Parathyroid adenoma (tissue), 2 donors: Measurements from ENCODE around the gene TRIM13.

Experiments used
- H2AFZ ChIP-seq: fragments of 300-600 bp; sonication (generic); one replicate; pipeline ENCODE4 v1.7.0; 2017; ENCODE audit warnings: antibody characterized with exemption, mild to moderate bottlenecking
- H3K27ac ChIP-seq: fragments of 300-600 bp; sonication (generic); one replicate; pipeline ENCODE4 v1.7.0; 2017
- H3K27me3 ChIP-seq: fragments of 300-600 bp; sonication (generic); one replicate; pipeline ENCODE4 v1.7.0; 2017; ENCODE audit warnings: low read length; ENCODE audit not compliant: control insufficient read depth, insufficient read depth
- H3K36me3 ChIP-seq: fragments of 300-600 bp; sonication (generic); one replicate; pipeline ENCODE4 v1.7.0; 2017; ENCODE audit warnings: low read length; ENCODE audit not compliant: control insufficient read depth, insufficient read depth
- H3K4me1 ChIP-seq: fragments of 300-600 bp; sonication (generic); one replicate; pipeline ENCODE4 v1.7.0; 2017; ENCODE audit warnings: control low read depth
- H3K4me2 ChIP-seq: fragments of 300-600 bp; sonication (generic); one replicate; pipeline ENCODE4 v1.7.0; 2017; ENCODE audit warnings: low read length
- H3K4me3 ChIP-seq: fragments of 300-600 bp; sonication (generic); one replicate; pipeline ENCODE4 v1.7.0; 2017; ENCODE audit warnings: low read depth, low read length
- H3K79me2 ChIP-seq: fragments of 300-600 bp; sonication (generic); one replicate; pipeline ENCODE4 v1.7.0; 2017; ENCODE audit warnings: control low read depth
- H3K9ac ChIP-seq: fragments of 300-600 bp; sonication (generic); one replicate; pipeline ENCODE4 v1.7.0; 2017; ENCODE audit warnings: mild to moderate bottlenecking
- H3K9me3 ChIP-seq: fragments of 300-600 bp; sonication (generic); one replicate; pipeline ENCODE4 v1.7.0; 2017; ENCODE audit warnings: low read length; ENCODE audit not compliant: control insufficient read depth
- CTCF ChIP-seq: fragments of 300-600 bp; sonication (generic); IDR thresholded peaks from one replicate; pipeline ENCODE4 v1.7.0; 2017; ENCODE audit warnings: antibody characterized with exemption, mild to moderate bottlenecking
- donor health status: primary hyperparathyroidism.

TRIM13 gene

DNA sequence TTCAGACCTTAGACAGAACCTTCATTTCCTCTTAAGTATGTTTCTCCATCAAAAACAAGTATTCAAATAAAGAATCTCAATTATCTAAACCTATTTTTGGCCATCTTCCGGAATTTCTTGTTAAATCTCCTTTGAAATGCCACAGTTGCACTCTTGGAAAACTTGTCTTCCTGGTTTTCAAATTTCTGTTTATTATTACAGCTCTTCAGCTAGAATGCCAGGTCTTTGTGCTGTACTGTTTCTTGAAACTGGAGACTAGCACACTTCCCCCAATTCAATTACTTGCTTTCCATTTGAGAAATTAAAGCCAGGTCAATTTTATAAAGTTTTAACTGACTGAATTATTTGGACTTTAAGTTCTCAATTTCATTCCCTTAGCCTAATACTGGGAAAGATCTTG, 28.6 kb downstream of the TRIM13 start:
- Histone ChIP-seq H3K27me3 (no peaks in the 10 kb centered on the region), H3K36me3 (no peaks in the 10 kb centered on the region), H3K4me2 (no peak overlapping the region), H3K4me3 (no peak overlapping the region), H3K79me2 (no peaks in the 10 kb centered on the region), H3K27ac (peak overlapping the region; percentile 9), H3K9ac (no peak overlapping the region), H3K9me3 (no peaks in the 10 kb centered on the region), H2AFZ (no peak overlapping the region), H3K4me1 (no peaks in the 10 kb centered on the region)
- TF ChIP-seq CTCF = no peak

- Histone ChIP-seq H3K27ac (no peak overlapping the region), H3K9me3 (no peaks in the 10 kb centered on the region), H3K36me3 (no peaks in the 10 kb centered on the region), H3K9ac (no peak overlapping the region), H2AFZ (no peak overlapping the region), H3K79me2 (no peaks in the 10 kb centered on the region), H3K4me1 (no peaks in the 10 kb centered on the region), H3K27me3 (no peaks in the 10 kb centered on the region), H3K4me2 (no peak overlapping the region), H3K4me3 (no peak overlapping the region)
- TF ChIP-seq CTCF = no peak
Observed at GRCh38 chr13:50026788-50027473, 30.1 kb downstream of the TRIM13 start.

DNA sequence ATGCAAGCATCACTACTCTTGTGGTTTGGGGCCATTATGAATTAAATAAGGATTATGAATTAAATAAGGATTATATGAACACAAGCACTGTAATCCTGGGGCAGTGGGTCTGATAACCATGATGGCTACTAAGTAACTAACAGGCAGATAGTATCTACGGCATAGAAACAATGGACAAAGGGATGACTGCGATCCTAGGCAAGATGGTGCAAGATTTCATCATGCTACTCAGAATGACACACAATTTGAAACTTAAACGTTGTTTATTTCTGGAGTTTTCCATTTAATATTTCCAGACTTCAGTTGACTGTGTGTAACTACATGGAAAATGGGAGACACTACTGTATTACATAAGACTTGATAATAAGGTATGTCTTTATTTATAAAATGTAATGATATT, 33.5 kb downstream of the TRIM13 start:
- no peaks in the 10 kb centered on the region for H3K36me3 ChIP-seq
- no peak overlapping the region for H3K4me3 ChIP-seq
- H3K79me2 ChIP-seq = no peaks in the 10 kb centered on the region
- H2AFZ ChIP-seq = no peak overlapping the region
- no peak for TF ChIP-seq CTCF
- no peak overlapping the region for H3K27ac ChIP-seq
- no peaks in the 10 kb centered on the region for H3K27me3 ChIP-seq
- H3K9ac ChIP-seq = no peak overlapping the region
- H3K4me1 ChIP-seq = no peaks in the 10 kb centered on the region
- no peak overlapping the region for H3K4me2 ChIP-seq
- H3K9me3 ChIP-seq = no peaks in the 10 kb centered on the region

DNA sequence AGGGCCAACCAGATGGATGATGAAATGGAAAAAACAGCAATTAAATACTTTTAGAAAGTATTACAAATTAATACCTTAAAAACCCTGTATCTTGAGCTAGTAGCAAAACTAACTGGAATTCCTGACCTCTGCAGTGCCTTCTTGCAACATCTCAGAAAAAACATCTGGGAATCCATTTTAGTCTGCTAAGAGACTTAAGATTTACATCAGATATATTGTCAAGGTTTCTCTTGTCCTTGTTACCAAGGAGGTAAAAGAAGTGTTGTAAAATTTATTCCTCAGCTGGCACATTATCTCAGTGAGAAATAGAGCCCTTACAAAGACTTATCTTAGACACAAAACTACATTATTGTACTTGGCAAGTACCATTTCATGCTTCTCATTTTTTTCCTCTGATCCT, 36.9 kb downstream of the TRIM13 start:
- TF ChIP-seq CTCF = no peak
- H3K79me2 ChIP-seq = no peaks in the 10 kb centered on the region
- H3K27ac ChIP-seq = no peak overlapping the region
- H3K36me3 ChIP-seq = no peaks in the 10 kb centered on the region
- H3K4me1 ChIP-seq = no peaks in the 10 kb centered on the region
- no peaks in the 10 kb centered on the region for H3K9me3 ChIP-seq
- no peak overlapping the region for H3K4me3 ChIP-seq
- no peak overlapping the region for H2AFZ ChIP-seq
- H3K9ac ChIP-seq = no peak overlapping the region
- H3K4me2 ChIP-seq = no peak overlapping the region
- H3K27me3 ChIP-seq = no peaks in the 10 kb centered on the region

DNA sequence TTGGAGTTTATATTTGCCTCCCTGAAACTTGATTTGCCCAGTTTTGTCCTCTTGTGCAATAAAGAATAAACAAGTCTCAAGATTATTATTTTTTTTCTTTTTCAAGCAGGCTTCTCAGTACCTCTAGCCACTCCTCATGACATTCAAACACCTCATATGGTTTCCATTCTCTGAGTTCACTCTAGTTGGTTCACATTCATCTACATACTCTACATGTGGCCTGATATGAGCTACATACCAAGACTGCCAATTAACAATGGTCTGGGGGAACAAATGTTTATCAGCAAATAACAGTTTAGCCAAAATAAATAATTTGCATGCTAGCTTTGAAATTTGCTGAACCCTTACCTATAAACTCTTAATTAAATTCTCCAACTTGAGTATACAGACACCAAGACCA, 40.9 kb downstream of the TRIM13 start:
- no peak overlapping the region for H3K4me3 ChIP-seq
- no peaks in the 10 kb centered on the region for H3K4me1 ChIP-seq
- no peaks in the 10 kb centered on the region for H3K9me3 ChIP-seq
- TF ChIP-seq CTCF = no peak
- H3K79me2 ChIP-seq = no peaks in the 10 kb centered on the region
- no peak overlapping the region for H3K27ac ChIP-seq
- H3K27me3 ChIP-seq = no peaks in the 10 kb centered on the region
- no peak overlapping the region for H2AFZ ChIP-seq
- H3K4me2 ChIP-seq = no peak overlapping the region
- H3K9ac ChIP-seq = no peak overlapping the region
- H3K36me3 ChIP-seq = no peaks in the 10 kb centered on the region
